PC-9 (cell line): Measurements from ENCODE around the gene LIX1. TPM values are rescaled to one million over a fixed set of nuclear protein-coding genes. Genes with fewer than 3 reads are reported as not detected.

Experiments used
- BruUV-seq: library from RNA; stranded (reverse); fragments of 400-500 nt; replicated peaks from 2 replicates; lab custom pipeline; 2021; lab: Mats Ljungman, UMichigan
- CTCF ChIA-PET: fragments of 300-600 bp; sonication (Branson Sonifier 250); formaldehyde crosslinking; loops from one replicate; lab custom pipeline; 2022; ENCODE audit warnings: antibody characterized with exemption; lab: Charles Lee
- POLR2A ChIA-PET: fragments of 300-600 bp; sonication (Branson Sonifier 250); formaldehyde crosslinking; loops from one replicate; lab custom pipeline; 2022; ENCODE audit warnings: antibody characterized with exemption; ENCODE audit not compliant: unreplicated experiment; lab: Charles Lee
- DNase-seq, 2 experiments: peaks; one replicate each; pipeline versions ENCODE4 v3.0.0 to v3.0.0-alpha.2; 2015 to 2022; ENCODE audit warnings: mixed read lengths in 1 of 2
- H2AFZ ChIP-seq: fragments of 200-600 bp; sonication (generic); 2 replicates; pipeline ENCODE4 v1.8.1; 2017; ENCODE audit warnings: antibody characterized with exemption
- H3F3A ChIP-seq: fragments of 200-600 bp; sonication (generic); 2 replicates; pipeline ENCODE4 v1.8.1; 2017; ENCODE audit warnings: antibody characterized with exemption, mild to moderate bottlenecking, low read depth; ENCODE audit not compliant: insufficient read depth
- H3K27ac ChIP-seq: fragments of 200-600 bp; sonication (generic); 2 replicates; pipeline ENCODE4 v1.6.1; 2016; ENCODE audit warnings: mixed run types
- H3K27me3 ChIP-seq: fragments of 200-600 bp; sonication (generic); 2 replicates; pipeline ENCODE4 v1.6.1; 2016; ENCODE audit warnings: low read depth, mixed run types; ENCODE audit not compliant: insufficient read depth
- H3K36me3 ChIP-seq: fragments of 200-600 bp; sonication (generic); 2 replicates; pipeline ENCODE4 v1.6.1; 2016; ENCODE audit warnings: low read depth, mixed run types
- H3K4me1 ChIP-seq: fragments of 200-600 bp; sonication (generic); replicated peaks from 2 replicates; pipeline ENCODE4 v1.6.1; 2016; ENCODE audit warnings: mixed run types; ENCODE audit not compliant: insufficient read depth
- H3K4me2 ChIP-seq: fragments of 200-600 bp; sonication (generic); 2 replicates; pipeline ENCODE4 v1.6.1; 2017; ENCODE audit warnings: mixed run types
- H3K4me3 ChIP-seq: fragments of 200-600 bp; sonication (generic); 2 replicates; pipeline ENCODE4 v1.6.1; 2016; ENCODE audit warnings: mixed run types
- H3K79me2 ChIP-seq: fragments of 200-600 bp; sonication (generic); 2 replicates; pipeline ENCODE4 v1.6.1; 2017; ENCODE audit warnings: low read depth, mixed run types
- H3K9me2 ChIP-seq: fragments of 200-600 bp; sonication (generic); 2 replicates; pipeline ENCODE4 v1.8.1; 2017; ENCODE audit warnings: mild to moderate bottlenecking; ENCODE audit not compliant: insufficient read depth
- H3K9me3 ChIP-seq: fragments of 200-600 bp; sonication (generic); 2 replicates; pipeline ENCODE4 v1.8.1; 2016; ENCODE audit warnings: low read depth; ENCODE audit not compliant: insufficient read depth
- H4K20me1 ChIP-seq: fragments of 200-600 bp; sonication (generic); 2 replicates; pipeline ENCODE4 v1.8.1; 2017; ENCODE audit not compliant: insufficient read depth
- CTCF ChIP-seq: fragments of 200-600 bp; sonication (generic); conservative IDR thresholded peaks from 2 replicates; pipeline ENCODE4 v1.6.1; 2017; ENCODE audit warnings: mixed run types, antibody characterized with exemption, mild to moderate bottlenecking, moderate library complexity
- EZH2 ChIP-seq: fragments of 200-600 bp; sonication (generic); IDR thresholded peaks from 2 replicates; pipeline ENCODE4 v1.8.0; 2017; ENCODE audit warnings: antibody characterized with exemption, low read depth
- intact Hi-C: fragments of 100-400 bp; cut with micrococcal nuclease; formaldehyde crosslinking; loops from one replicate; pipeline ENCODE4 v1.10.0; 2022; ENCODE audit not compliant: unreplicated experiment
- total RNA-seq: library from RNA; stranded (reverse); gene quantifications from 2 replicates; pipeline ENCODE4 v1.2.3, GENCODE V29; 2021

LIX1 gene
- total RNA-seq, 1 experiment from 2014 or later, result not detected

GRCh38 chr5:97070234-97070633, 72.2 kb downstream of the LIX1 start:
- POLR2A ChIA-PET, result no interaction called here
- Histone ChIP-seq H3K36me3 (no peaks in the 10 kb centered on the region), H3K9me3 (no peaks in the 10 kb centered on the region), H3K79me2 (no peaks in the 10 kb centered on the region), H3K4me3 (no peak overlapping the region), H3K4me1 (peaks cover 5% of the 10 kb centered on the region), H3F3A (no peaks in the 10 kb centered on the region), H4K20me1 (no peaks in the 10 kb centered on the region), H2AFZ (0 out of 2 replicates have a peak overlapping the region, but pooled peaks have one; percentile 8), H3K27ac (no peak overlapping the region), H3K9me2 (no peaks in the 10 kb centered on the region), H3K4me2 (no peak overlapping the region), H3K27me3 (no peaks in the 10 kb centered on the region)
- TF ChIP-seq CTCF (no peak), EZH2 (no peak)
- no TSS peak for BruUV-seq
- no peak for DNase-seq
- intact Hi-C loops, result no loop called here
- CTCF ChIA-PET, result interaction anchor here (0.6 kb wide), 1 partner anchor 391 kb away, joined by 3 read pairs; no protein-coding TSS in a partner anchor

GRCh38 chr5:97067296-97067850, 75.0 kb downstream of the LIX1 start:
- no peaks in the 10 kb centered on the region for H3K79me2 ChIP-seq
- ChIA-PET POLR2A (no interaction called here), CTCF (no interaction called here)
- BruUV-seq, result no TSS peak
- H3K9me2 ChIP-seq, result no peaks in the 10 kb centered on the region
- DNase-seq, result no peak
- H3K36me3 ChIP-seq, result no peaks in the 10 kb centered on the region
- intact Hi-C loops, result no loop called here
- TF ChIP-seq CTCF, result no peak
- no peak overlapping the region for H3K4me2 ChIP-seq
- no peaks in the 10 kb centered on the region for H3F3A ChIP-seq
- no peaks in the 10 kb centered on the region for H4K20me1 ChIP-seq
- H3K4me3 ChIP-seq, result no peak overlapping the region
- H3K27me3 ChIP-seq, result no peaks in the 10 kb centered on the region
- H3K4me1 ChIP-seq, result peaks cover 8% of the 10 kb centered on the region
- no peak overlapping the region for H2AFZ ChIP-seq
- H3K27ac ChIP-seq, result no peak overlapping the region
- H3K9me3 ChIP-seq, result no peaks in the 10 kb centered on the region

GRCh38 chr5:97065475-97065874, 76.9 kb downstream of the LIX1 start:
- no peaks in the 10 kb centered on the region for H3K79me2 ChIP-seq
- H4K20me1 ChIP-seq, result no peaks in the 10 kb centered on the region
- H3K36me3 ChIP-seq, result no peaks in the 10 kb centered on the region
- intact Hi-C loops, result no loop called here
- TF ChIP-seq EZH2 (no peak), CTCF (no peak)
- H3K27me3 ChIP-seq, result no peaks in the 10 kb centered on the region
- peaks cover 8% of the 10 kb centered on the region for H3K4me1 ChIP-seq
- no TSS peak for BruUV-seq
- H3F3A ChIP-seq, result no peaks in the 10 kb centered on the region
- POLR2A ChIA-PET, result interaction anchor here (0.6 kb wide), 1 partner anchor 175 kb away, joined by 4 read pairs; no protein-coding TSS in a partner anchor
- no peaks in the 10 kb centered on the region for H3K9me2 ChIP-seq
- H2AFZ ChIP-seq, result no peak overlapping the region
- peak overlapping the region; percentile 1; the same call in 1 of the 2 replicates for H3K4me2 ChIP-seq
- CTCF ChIA-PET, result no interaction called here
- H3K4me3 ChIP-seq, result no peak overlapping the region
- H3K27ac ChIP-seq, result no peak overlapping the region
- H3K9me3 ChIP-seq, result no peaks in the 10 kb centered on the region
- peak in 1 of 2 experiments; percentile 3 for DNase-seq
